ENCODE measurements around the gene HSD17B12. TPM values are rescaled to one million over a fixed set of nuclear protein-coding genes. Genes with fewer than 3 reads are reported as not detected.
A peak's percentile ranks its signal among the peaks of the same experiment; 100 is the strongest.

HSD17B12 gene
- total RNA-seq, 1 donor from 2014 or later: 58.3 TPM

- POLR2A ChIA-PET: no interaction called here
Measured at GRCh38 chr11:43723617-43724016, 43.1 kb downstream of the HSD17B12 start.

DNA sequence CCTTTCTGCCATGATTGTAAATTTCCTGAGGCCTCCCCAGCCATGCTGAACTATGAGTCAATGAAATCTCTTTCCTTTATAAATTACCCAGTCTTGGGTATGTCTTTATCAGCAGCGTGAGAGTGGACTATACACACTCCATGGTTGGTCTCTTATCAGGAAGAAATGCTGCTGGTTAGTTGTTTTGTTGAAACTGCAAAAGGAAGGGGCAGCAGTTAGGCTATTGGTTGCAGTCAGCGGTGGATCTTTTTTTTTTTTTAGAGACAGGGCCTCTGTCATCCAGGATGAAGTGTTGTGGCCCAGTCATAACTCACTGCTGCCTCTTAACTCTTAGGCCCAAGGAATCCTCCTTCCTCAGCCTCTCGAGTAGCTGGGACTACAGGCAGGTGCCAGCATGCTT, 51.7 kb downstream of the HSD17B12 start:
- Mint-ChIP-seq H3K4me3 (no peak overlapping the region), H3K36me3 (ENCODE audit: low read depth) (peaks cover 35% of the 10 kb centered on the region), H3K27me3 (no peaks in the 10 kb centered on the region), H3K9me3 (peaks cover 12% of the 10 kb centered on the region), H3K27ac (no peak overlapping the region), H3K4me1 (peaks cover 21% of the 10 kb centered on the region)
- no peak for DNase-seq
- CTCF ChIA-PET: no interaction called here
- POLR2A ChIA-PET: no interaction called here
- intact Hi-C loops (cut with micrococcal nuclease): no loop called here
- TF ChIP-seq, protein P1, sequence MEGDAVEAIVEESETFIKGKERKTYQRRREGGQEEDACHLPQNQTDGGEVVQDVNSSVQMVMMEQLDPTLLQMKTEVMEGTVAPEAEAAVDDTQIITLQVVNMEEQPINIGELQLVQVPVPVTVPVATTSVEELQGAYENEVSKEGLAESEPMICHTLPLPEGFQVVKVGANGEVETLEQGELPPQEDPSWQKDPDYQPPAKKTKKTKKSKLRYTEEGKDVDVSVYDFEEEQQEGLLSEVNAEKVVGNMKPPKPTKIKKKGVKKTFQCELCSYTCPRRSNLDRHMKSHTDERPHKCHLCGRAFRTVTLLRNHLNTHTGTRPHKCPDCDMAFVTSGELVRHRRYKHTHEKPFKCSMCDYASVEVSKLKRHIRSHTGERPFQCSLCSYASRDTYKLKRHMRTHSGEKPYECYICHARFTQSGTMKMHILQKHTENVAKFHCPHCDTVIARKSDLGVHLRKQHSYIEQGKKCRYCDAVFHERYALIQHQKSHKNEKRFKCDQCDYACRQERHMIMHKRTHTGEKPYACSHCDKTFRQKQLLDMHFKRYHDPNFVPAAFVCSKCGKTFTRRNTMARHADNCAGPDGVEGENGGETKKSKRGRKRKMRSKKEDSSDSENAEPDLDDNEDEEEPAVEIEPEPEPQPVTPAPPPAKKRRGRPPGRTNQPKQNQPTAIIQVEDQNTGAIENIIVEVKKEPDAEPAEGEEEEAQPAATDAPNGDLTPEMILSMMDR (IDR thresholded peaks at IDR 0.05): no peak
- ATAC-seq (ENCODE audit: low read depth): no peak

More at GRCh38 chr11:43723617-43724016, 43.1 kb downstream of the HSD17B12 start:
- intact Hi-C loops (cut with micrococcal nuclease): no loop called here
- ATAC-seq (ENCODE audit: low read depth) (no peak), DNase-seq (no peak)
- Mint-ChIP-seq H3K36me3 (ENCODE audit: low read depth) (peaks cover 19% of the 10 kb centered on the region), H3K9me3 (peaks cover 2% of the 10 kb centered on the region), H3K27ac (no peak overlapping the region), H3K27me3 (no peaks in the 10 kb centered on the region), H3K4me1 (peaks cover 4% of the 10 kb centered on the region), H3K4me3 (no peak overlapping the region)
- CTCF ChIA-PET: no interaction called here
- TF ChIP-seq, protein P1 (IDR thresholded peaks at IDR 0.05): no peak

DNA sequence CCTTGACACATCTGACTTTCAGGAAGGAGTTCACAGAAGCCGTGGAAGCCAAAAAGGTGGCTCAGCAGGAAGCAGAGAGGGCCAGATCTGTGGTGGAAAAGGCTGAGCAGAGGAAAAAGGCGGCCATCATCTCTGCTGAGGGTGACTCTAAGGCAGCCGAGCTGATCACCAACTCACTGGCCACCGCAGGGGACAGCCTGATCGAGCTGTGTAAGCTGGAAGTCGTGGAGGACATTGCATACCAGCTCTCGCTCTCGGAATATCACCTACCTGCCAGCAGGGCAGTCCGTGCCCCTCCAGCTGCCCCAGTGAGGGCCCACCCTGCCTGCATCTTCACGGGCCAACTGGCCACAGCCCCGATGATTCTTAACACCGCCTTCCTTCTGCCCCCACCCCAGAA, 53.7 kb downstream of the HSD17B12 start:
- no peaks in the 10 kb centered on the region for H3K27me3 Mint-ChIP-seq
- H3K9me3 Mint-ChIP-seq: peaks cover 12% of the 10 kb centered on the region
- H3K27ac Mint-ChIP-seq: no peak overlapping the region
- no peak overlapping the region for H3K4me3 Mint-ChIP-seq
- ChIA-PET POLR2A (no interaction called here), CTCF (no interaction called here)
- DNase-seq (no peak), ATAC-seq (ENCODE audit: low read depth) (no peak)
- intact Hi-C loops (cut with micrococcal nuclease): no loop called here
- TF ChIP-seq, protein P1 (IDR thresholded peaks at IDR 0.05): no peak
- H3K36me3 Mint-ChIP-seq (ENCODE audit: low read depth): peaks cover 37% of the 10 kb centered on the region
- H3K4me1 Mint-ChIP-seq: peaks cover 26% of the 10 kb centered on the region

GRCh38 chr11:43735115-43735514, 54.6 kb downstream of the HSD17B12 start:
- TF ChIP-seq, protein P1 (IDR thresholded peaks at IDR 0.05): no peak
- Mint-ChIP-seq H3K4me3 (no peak overlapping the region), H3K27ac (no peak overlapping the region), H3K9me3 (peaks cover 12% of the 10 kb centered on the region), H3K4me1 (peaks cover 26% of the 10 kb centered on the region), H3K36me3 (ENCODE audit: low read depth) (peaks cover 39% of the 10 kb centered on the region), H3K27me3 (no peaks in the 10 kb centered on the region)
- ChIA-PET CTCF (no interaction called here), POLR2A (no interaction called here)
- intact Hi-C loops (cut with micrococcal nuclease): no loop called here
- ATAC-seq (ENCODE audit: low read depth) (no peak), DNase-seq (no peak)

GRCh38 chr11:43735961-43736360, 55.4 kb downstream of the HSD17B12 start:
- peaks cover 12% of the 10 kb centered on the region for H3K9me3 Mint-ChIP-seq
- no peak overlapping the region for H3K27ac Mint-ChIP-seq
- H3K36me3 Mint-ChIP-seq (ENCODE audit: low read depth): peaks cover 39% of the 10 kb centered on the region
- ATAC-seq (ENCODE audit: low read depth): no peak
- TF ChIP-seq, protein P1 (IDR thresholded peaks at IDR 0.05): no peak
- no peak for DNase-seq
- intact Hi-C loops (cut with micrococcal nuclease): no loop called here
- POLR2A ChIA-PET: no interaction called here
- CTCF ChIA-PET: no interaction called here
- H3K4me3 Mint-ChIP-seq: peak overlapping the region; percentile 12
- peaks cover 26% of the 10 kb centered on the region for H3K4me1 Mint-ChIP-seq
- H3K27me3 Mint-ChIP-seq: no peaks in the 10 kb centered on the region
